ENCODE measurements around the gene NAA15.

Gene NAA15

DNA sequence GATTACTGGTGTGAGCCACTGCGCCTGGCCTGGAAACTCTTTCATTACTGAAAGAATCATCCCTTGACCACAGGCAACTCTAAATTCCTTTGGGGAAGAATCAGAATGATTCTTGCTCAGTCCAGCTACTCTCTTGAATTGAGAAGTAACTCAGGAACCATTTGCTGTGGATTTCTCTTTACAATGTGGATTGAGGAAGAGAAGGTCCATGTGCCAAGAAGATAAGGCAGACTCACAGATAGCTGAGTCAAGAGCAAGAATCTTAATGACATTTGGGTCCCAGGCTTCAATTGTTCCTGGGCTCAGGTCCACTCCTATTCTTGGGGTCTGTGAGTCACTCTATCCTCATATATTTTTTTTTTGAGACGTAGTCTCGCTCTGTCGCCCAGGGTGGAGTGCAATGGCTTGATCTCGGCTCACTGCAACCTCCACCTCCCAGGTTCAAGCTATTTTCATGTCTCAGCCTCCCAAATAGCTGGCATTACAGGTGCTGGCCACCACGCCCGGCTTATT is 15.1 kb upstream of the NAA15 start:
- peaks cover 11 to 24% (median 15%) of the 10 kb centered on the region in 11 experiments for H3K9me3 ChIP-seq (replicated peaks in 1 of 11)
- no peak overlapping the region for H3K27ac ChIP-seq
- no peaks in the 10 kb centered on the region for H4K20me1 ChIP-seq
- H3K4me2 ChIP-seq = no peak overlapping the region
- TF ChIP-seq Cebpa-rat (IDR thresholded peaks at IDR 0.05) = no peak
- H3K27me3 ChIP-seq = no peaks in the 10 kb centered on the region
- peaks cover 0 to 8% (median 0%) of the 10 kb centered on the region in 10 experiments; a peak in 4 of 20 replicates for H3K4me1 ChIP-seq
- no peak overlapping the region for H3K9ac ChIP-seq
- no peak overlapping the region for H3K4me3 ChIP-seq
- peaks cover 40 to 68% (median 59%) of the 10 kb centered on the region in 11 experiments for H3K36me3 ChIP-seq

DNA sequence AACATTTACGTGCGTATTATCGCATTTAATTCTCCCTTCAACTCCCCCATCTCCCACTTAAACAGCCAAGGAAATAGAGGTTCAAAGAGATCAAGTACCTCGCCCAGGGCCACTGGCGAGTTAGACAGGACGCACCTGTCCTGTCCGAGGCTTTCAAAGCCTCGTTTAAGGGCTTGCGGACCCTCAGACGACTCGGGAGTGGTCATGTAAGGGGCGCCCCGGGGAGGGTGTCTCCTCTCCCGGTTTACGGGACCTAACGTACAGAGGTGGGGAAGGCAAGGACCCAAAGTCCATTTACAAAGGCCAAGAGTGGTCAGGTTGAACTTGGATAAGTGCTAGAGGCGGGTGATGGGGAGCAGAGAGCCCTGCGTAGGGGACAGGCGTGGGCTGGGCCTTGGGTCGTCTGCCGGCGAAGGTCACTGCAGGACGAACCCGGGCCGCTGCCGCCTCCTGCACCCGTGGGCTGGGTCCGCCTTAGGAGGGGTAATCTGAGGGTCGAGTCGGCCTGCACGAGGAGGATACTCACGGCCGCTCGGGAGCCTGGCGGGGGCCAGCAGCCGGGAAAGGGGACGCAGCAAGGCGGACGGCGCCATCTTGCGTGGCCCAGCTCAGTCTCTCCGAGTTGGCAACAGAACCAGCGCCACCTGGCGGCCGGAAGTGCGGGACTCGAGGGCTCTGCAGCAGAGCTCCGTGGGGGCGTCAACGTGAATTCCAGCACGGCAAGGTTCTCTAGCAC is 5.9 kb upstream of the NAA15 start:
- peak overlapping the region; percentile 91 to 97 (median 95) for H3K9ac ChIP-seq
- H3K4me3 ChIP-seq = peak overlapping the region; percentile 76 to 94 (median 82)
- H3K4me1 ChIP-seq = peaks cover 19 to 64% (median 40%) of the 10 kb centered on the region in 10 experiments
- no peaks in the 10 kb centered on the region for H4K20me1 ChIP-seq
- TF ChIP-seq Cebpa-rat (IDR thresholded peaks at IDR 0.05) = no peak
- peak overlapping the region; percentile 76 to 95 (median 86) for H3K4me2 ChIP-seq
- H3K27ac ChIP-seq = peak overlapping the region; percentile 92 to 98 (median 95)
- peaks cover 35 to 42% (median 40%) of the 10 kb centered on the region in 11 experiments for H3K36me3 ChIP-seq
- H3K9me3 ChIP-seq (replicated peaks in 1 of 11) = no peaks in the 10 kb centered on the region
- H3K27me3 ChIP-seq = no peaks in the 10 kb centered on the region

DNA sequence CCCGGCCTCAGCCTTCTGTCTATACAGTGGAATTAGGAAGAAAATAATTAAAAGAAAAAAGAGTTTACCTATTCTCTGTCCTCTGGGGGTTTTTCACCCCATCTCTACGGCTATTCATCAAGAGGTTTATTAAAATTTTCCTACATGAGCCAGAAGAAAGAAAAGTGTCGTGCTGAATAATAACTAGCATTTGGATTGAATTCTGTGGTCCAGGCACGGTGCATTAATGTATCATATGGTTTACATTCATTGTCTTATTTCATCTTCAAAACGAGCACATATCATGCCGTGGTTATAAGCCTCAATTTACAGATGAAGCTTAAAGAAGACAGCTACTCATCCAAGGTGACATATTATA is 5.4 kb upstream of the NAA15 start:
- peaks cover 31 to 37% (median 35%) of the 10 kb centered on the region in 11 experiments for H3K36me3 ChIP-seq
- H3K4me3 ChIP-seq = peak overlapping the region; percentile 76 to 94 (median 82)
- H3K27ac ChIP-seq = peak overlapping the region; percentile 92 to 98 (median 95); a peak in 18 of 22 replicates
- no peaks in the 10 kb centered on the region for H3K9me3 ChIP-seq (replicated peaks in 1 of 11)
- H3K9ac ChIP-seq = peak overlapping the region; percentile 91 to 97 (median 95)
- H3K4me2 ChIP-seq = peak overlapping the region; percentile 54 to 95 (median 86)
- peaks cover 24 to 64% (median 42%) of the 10 kb centered on the region in 10 experiments for H3K4me1 ChIP-seq
- no peaks in the 10 kb centered on the region for H3K27me3 ChIP-seq
- no peak for TF ChIP-seq Cebpa-rat (IDR thresholded peaks at IDR 0.05)
- H4K20me1 ChIP-seq = no peaks in the 10 kb centered on the region

DNA sequence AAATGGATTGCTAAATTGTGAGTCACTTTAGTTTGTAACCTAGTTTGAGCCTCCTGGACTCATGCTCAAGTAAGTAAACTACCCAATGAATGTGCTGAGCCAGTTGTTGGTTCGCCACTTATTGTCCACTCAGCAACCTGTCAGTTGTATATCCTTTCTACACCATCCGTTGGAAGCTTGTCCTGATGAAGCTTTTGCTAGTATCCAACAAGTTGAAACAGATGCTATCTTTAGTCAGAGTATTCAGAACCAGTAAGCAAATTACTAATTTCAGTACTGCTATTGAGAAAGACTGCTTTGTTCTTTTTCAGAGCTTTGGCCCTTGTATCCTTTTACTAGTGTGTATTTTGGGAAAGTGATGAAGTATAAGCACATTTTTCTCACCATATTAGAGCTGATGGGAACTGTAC is 4.3 kb upstream of the NAA15 start:
- Histone ChIP-seq H3K9ac (peak overlapping the region in 2 of 11 experiments; percentile 2 to 9; a peak in 1 of 22 replicates), H3K27me3 (no peaks in the 10 kb centered on the region), H3K4me3 (no peak overlapping the region), H3K27ac (peak overlapping the region in 1 of 11 experiments; percentile 95; a peak in 1 of 22 replicates), H3K4me1 (peaks cover 25 to 64% (median 42%) of the 10 kb centered on the region in 10 experiments), H3K9me3 (replicated peaks in 1 of 11) (no peaks in the 10 kb centered on the region), H3K4me2 (peak overlapping the region in 4 of 11 experiments; percentile 17 to 92 (median 85); a peak in 9 of 22 replicates), H3K36me3 (peaks cover 21 to 26% (median 24%) of the 10 kb centered on the region in 11 experiments; a peak in 21 of 22 replicates), H4K20me1 (peaks cover 0 to 5% (median under 1%) of the 10 kb centered on the region in 11 experiments; a peak in 8 of 22 replicates)
- TF ChIP-seq Cebpa-rat (IDR thresholded peaks at IDR 0.05) = no peak

DNA sequence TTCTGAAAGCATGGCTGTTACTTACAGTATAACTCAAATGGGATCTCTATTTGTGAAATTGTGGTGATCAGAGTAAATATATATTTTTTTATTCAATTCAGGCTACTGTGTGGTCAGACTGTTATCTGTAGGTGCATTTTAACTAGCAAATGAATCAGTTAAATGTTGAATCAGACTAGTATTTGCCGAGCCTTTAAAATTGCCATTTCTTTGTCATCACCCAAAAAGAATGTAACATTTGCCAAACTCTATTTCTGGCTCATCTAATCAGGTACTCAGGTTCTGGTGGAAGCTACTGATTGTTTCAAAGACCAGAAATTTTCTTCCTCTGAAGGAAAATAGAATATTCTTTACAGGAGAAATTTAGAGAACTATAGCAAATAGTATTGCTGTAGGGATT is 1.8 kb upstream of the NAA15 start:
- Histone ChIP-seq H3K4me3 (peak overlapping the region in 8 of 10 experiments; percentile 80 to 99 (median 89); a peak in 17 of 20 replicates), H3K36me3 (peaks cover under 1 to 13% (median 11%) of the 10 kb centered on the region in 11 experiments; a peak in 21 of 22 replicates), H3K4me1 (peaks cover 34 to 63% (median 44%) of the 10 kb centered on the region in 10 experiments), H3K9me3 (replicated peaks in 1 of 11) (peaks cover 0 to 9% (median 6%) of the 10 kb centered on the region in 11 experiments; a peak in 19 of 22 replicates), H3K9ac (peak overlapping the region; percentile 92 to 99 (median 97); a peak in 18 of 22 replicates), H3K4me2 (peak overlapping the region; percentile 77 to 92 (median 87); a peak in 21 of 22 replicates), H3K27me3 (no peaks in the 10 kb centered on the region), H4K20me1 (peaks cover 8 to 30% (median 25%) of the 10 kb centered on the region in 11 experiments; a peak in 21 of 22 replicates), H3K27ac (peak overlapping the region in 8 of 11 experiments; percentile 83 to 99 (median 98); a peak in 12 of 22 replicates)
- TF ChIP-seq Cebpa-rat (IDR thresholded peaks at IDR 0.05) = no peak

DNA sequence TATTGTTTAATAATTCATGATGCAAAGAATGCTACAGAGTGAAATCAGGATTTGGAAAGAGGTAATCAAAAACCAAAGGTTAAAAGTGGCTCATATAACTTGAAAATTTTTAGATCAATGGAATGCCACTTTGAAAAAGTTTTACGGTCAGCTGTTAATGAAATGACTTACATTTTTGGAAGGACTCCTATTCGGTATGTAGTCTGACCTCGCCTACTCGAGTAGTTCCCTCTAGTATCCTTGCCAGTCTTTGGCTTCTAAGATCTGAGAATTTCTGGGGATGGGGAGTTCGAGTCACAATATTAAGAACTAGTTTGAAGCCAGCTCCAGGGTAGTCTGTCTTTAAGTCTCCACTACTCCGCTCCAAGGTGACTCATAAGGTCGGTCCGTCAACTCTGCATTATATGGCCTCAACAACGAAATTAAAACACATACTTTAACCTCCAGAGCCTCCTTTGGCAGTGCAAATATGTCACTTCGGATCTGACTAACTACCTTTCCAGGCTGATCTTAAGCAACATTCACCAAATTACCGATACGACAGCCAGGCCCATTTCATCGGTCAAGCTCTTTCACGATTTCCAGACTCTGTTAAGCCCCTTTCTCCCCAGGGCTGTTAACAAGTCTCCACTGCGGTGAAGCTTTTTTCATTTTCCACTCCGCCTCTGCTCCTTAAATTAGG is 733 bp upstream of the NAA15 start:
- no peaks in the 10 kb centered on the region for H3K27me3 ChIP-seq
- peak overlapping the region; percentile 83 to 99 (median 98) for H3K27ac ChIP-seq
- H3K4me3 ChIP-seq = peak overlapping the region; percentile 80 to 99 (median 92)
- peaks cover 34 to 64% (median 41%) of the 10 kb centered on the region in 10 experiments for H3K4me1 ChIP-seq
- H4K20me1 ChIP-seq = peaks cover 11 to 41% (median 36%) of the 10 kb centered on the region in 11 experiments; a peak in 21 of 22 replicates
- peak overlapping the region; percentile 77 to 92 (median 87) for H3K4me2 ChIP-seq
- H3K9ac ChIP-seq = peak overlapping the region; percentile 92 to 99 (median 97)
- peaks cover 11 to 23% (median 22%) of the 10 kb centered on the region in 11 experiments for H3K36me3 ChIP-seq
- H3K9me3 ChIP-seq (replicated peaks in 1 of 11) = peaks cover 0 to 18% (median 15%) of the 10 kb centered on the region in 11 experiments; a peak in 20 of 22 replicates
- TF ChIP-seq Cebpa-rat (IDR thresholded peaks at IDR 0.05) = no peak

DNA sequence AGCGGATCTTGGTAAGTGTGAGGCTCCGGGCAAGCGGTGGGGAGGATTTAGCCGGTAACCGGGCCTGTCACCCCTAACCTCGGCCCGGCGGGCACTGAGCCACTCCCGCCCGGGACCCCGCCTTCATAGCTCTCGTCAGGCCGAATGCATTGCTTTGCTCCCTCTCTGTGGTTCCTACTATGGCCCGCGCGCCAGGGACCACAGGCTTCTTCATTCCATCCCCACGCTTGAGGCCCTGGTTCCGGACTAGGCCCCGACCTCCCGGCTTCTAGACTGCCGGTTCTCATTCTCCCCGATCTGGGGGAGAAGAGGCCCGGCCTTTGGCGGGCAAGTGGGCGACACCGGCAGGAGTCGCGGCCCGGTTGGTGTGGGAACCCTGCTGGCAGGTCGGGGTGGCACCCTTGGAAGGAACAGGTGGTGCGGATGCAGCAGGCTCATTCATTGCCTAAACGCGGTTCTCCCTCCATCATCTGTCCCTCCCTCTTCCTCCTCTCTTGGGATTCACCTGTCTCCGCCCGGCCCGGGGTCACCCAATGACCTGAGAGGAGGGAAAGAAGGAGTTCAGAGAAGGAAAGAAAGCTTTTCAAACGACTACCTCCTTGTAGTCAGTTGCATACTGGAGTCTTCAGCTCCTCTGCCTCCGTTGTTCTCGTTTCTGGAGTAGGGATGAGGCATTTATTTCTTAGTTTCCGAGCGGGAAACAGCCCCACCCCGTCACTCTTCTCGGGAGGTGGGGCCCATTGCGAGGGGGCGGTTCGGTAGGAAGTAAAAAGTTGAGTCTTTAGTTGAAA is 711 bp downstream of the NAA15 start, which contains the start of gene NDUFC1:
Gene NDUFC1, minus strand, starts transcription at position 657 of the 791 bp plus-strand sequence. CDS start 6,679 bp downstream, outside the sequence.
- peak within 1 kb of the TSS; percentile 92 to 99 (median 97) for H3K9ac ChIP-seq

More for the DNA sequence above, 711 bp downstream of the NAA15 start, which contains the start of gene NDUFC1:
- Histone ChIP-seq H3K36me3 (peaks cover 15 to 38% (median 36%) of the 10 kb centered on the region in 11 experiments), H3K4me1 (peaks cover 26 to 66% (median 33%) of the 10 kb centered on the region in 10 experiments), H3K27me3 (no peaks in the 10 kb centered on the region), H3K4me2 (peak within 1 kb of the TSS; percentile 62 to 92 (median 85)), H3K27ac (peak within 1 kb of the TSS; percentile 89 to 99 (median 98)), H3K9me3 (replicated peaks in 1 of 11) (peaks cover 0 to 19% (median 15%) of the 10 kb centered on the region in 11 experiments; a peak in 20 of 22 replicates), H4K20me1 (peaks cover 21 to 55% (median 50%) of the 10 kb centered on the region in 11 experiments; a peak in 21 of 22 replicates), H3K4me3 (peak within 1 kb of the TSS; percentile 80 to 99 (median 92))
- no peak for TF ChIP-seq Cebpa-rat (IDR thresholded peaks at IDR 0.05)

All from BLaER1 treated with 17β-estradiol and CSF1 and Interleukin-3, amounts not matched to agents 10 nM and 100 nM (cell line).